GM12891 (cell line): Measurements from ENCODE around the gene SENP1.

ENCODE experiments used
- POLR2A ChIP-seq: IDR thresholded peaks from 2 replicates; pipeline ENCODE4 v1.6.1; 2011; ENCODE audit warnings: low read depth, low read length, control low read depth
- POLR2AphosphoS5 ChIP-seq: IDR thresholded peaks from 2 replicates; pipeline ENCODE4 v1.6.1; 2011; ENCODE audit warnings: low read depth, low read length, control low read depth
- TAF1 ChIP-seq: IDR thresholded peaks from 2 replicates; pipeline ENCODE4 v1.6.1; 2011; ENCODE audit warnings: low read depth, low read length, control low read depth

DNA sequence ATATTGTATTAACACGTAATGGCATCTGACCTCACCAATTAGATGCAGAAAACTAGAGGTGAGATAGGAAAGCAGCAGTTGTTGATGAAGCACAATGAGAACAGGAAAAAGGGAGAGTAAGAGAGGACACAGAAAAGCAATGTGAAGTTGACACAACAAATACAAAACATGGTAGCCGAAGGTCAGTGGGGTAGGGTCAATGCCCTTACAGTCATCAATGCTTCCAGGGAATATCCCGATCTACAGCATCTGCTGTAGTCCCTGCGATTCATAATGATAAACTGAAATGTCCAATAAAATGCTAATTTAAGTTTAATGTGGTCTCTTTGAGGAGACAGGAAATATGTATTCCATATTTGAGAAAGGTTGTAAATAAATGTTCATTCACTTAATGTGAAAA is 98.7 kb downstream of the SENP1 start:
- no peak for TF ChIP-seq POLR2A
- TF ChIP-seq TAF1, result no peak
- TF ChIP-seq POLR2AphosphoS5, result no peak
